Measurements from ENCODE around the gene PKNOX2.

The PKNOX2 gene

DNA sequence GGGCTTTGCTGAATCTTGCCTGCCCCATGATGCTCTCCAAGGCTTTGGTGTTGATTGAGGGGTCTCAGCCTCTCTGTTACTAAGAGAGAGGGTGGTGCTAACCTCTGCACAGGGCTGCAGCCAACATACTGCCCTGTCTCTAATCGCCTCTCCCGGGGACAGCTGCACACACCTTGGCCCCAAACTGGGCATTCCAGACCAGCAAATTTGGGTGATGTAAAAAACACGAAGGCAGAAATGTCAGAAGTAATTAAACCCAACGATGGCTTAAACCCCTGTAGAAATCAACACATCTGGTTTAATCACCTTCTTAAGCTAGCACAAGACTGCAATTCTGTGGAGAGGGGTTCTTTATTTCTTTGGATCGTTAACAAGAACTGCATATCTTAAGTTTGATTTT, 215.0 kb downstream of the PKNOX2 start:
- H3K4me3 Mint-ChIP-seq, result no peak overlapping the region
- no peaks in the 10 kb centered on the region for H3K9me3 Mint-ChIP-seq
- peaks cover 35% of the 10 kb centered on the region for H3K27me3 Mint-ChIP-seq
- no peaks in the 10 kb centered on the region for H3K4me1 Mint-ChIP-seq (ENCODE audit: low read depth)
- H3K36me3 Mint-ChIP-seq (ENCODE audit: low read depth), result no peaks in the 10 kb centered on the region
- H3K27ac Mint-ChIP-seq, result no peak overlapping the region
- intact Hi-C loops (cut with micrococcal nuclease), result no loop called here

DNA sequence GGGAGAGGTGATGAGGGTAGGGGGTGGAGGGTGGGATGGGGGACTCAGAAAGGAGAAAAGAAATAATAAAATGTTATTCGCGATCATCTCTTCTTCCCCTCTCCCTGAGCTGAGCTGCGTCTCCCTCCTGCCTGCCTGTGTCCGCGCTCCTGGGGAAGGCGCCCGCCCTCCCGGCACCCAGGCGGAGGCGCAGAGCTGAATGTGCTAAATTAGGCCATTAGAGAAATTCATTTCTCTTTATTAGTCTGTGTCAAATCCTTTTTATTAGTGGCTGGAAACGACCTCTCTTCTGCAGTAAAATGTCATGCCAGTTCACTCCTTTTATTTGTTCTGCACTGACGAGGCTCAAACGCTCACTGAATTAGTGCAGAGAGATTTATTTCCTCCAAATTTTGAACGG, 215.4 kb downstream of the PKNOX2 start:
- no peaks in the 10 kb centered on the region for H3K4me1 Mint-ChIP-seq (ENCODE audit: low read depth)
- no peaks in the 10 kb centered on the region for H3K9me3 Mint-ChIP-seq
- intact Hi-C loops (cut with micrococcal nuclease), result no loop called here
- H3K36me3 Mint-ChIP-seq (ENCODE audit: low read depth), result no peaks in the 10 kb centered on the region
- no peak overlapping the region for H3K4me3 Mint-ChIP-seq
- H3K27ac Mint-ChIP-seq, result no peak overlapping the region
- H3K27me3 Mint-ChIP-seq, result peaks cover 35% of the 10 kb centered on the region

DNA sequence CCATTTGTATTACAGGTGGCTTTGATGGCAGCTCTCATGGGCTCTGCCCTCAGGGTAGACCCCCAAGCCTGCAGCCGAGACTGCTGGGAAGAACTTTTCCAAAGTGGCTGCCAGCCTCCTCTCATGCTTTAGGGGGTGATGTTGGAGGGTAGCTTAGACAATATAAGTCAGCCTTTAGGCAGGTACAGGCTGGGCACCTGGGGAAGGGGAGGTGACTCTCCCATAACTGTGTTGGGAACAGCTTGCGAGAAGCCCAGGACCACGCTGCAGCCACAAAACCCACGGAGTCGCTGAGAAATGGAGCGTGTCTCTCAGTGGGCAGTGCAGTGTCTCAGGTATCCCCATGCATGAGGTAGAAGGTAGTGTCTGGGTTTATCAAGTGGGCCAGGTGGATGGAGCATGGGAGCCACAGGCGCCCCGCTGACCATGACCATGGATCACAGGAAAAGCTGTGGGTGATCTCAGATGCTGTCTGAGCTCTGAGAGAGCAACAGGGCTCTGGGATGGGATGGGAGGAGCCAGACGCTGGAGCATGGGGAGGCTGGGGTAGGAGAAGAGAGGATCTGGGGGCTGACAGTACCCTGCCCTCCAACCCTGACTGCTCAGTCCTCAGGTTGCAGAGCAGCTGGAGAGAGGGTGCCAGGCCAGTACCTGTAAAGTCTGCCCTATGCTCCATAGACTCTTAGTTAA, 216.3 kb downstream of the PKNOX2 start:
- Mint-ChIP-seq H3K27ac (no peak overlapping the region), H3K36me3 (ENCODE audit: low read depth) (no peaks in the 10 kb centered on the region), H3K27me3 (peaks cover 32% of the 10 kb centered on the region), H3K4me3 (no peak overlapping the region), H3K4me1 (ENCODE audit: low read depth) (no peaks in the 10 kb centered on the region), H3K9me3 (no peaks in the 10 kb centered on the region)
- intact Hi-C loops (cut with micrococcal nuclease), result no loop called here

DNA sequence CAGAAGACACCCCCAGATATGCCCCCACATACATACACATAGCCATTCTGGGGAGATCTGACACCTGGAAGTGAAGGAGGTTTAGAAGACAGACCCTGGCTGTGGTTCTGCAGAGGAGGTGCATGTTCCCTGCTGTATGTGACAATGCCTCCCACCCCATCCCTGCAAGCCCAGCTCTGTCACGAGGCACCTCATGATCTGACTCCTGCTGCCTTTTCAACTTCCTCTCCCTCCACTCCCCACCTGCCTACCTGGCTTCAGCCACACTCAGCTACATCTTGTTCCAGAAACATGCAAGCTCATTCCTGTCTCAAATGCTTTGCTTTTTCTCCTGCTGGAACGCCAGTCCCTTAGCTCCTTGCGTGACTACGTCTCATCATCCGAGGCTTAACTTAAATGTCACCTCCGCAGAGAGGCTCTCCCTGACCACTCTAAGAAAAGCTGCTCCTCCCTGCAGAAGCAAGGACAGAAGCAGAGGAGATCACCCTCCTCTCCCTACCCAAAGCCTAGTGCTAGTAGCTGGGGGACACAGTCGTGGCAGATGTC, 217.0 kb downstream of the PKNOX2 start:
- peaks cover 27% of the 10 kb centered on the region for H3K27me3 Mint-ChIP-seq
- H3K4me3 Mint-ChIP-seq, result no peak overlapping the region
- H3K4me1 Mint-ChIP-seq (ENCODE audit: low read depth), result no peaks in the 10 kb centered on the region
- intact Hi-C loops (cut with micrococcal nuclease), result no loop called here
- H3K27ac Mint-ChIP-seq, result no peak overlapping the region
- no peaks in the 10 kb centered on the region for H3K9me3 Mint-ChIP-seq
- no peaks in the 10 kb centered on the region for H3K36me3 Mint-ChIP-seq (ENCODE audit: low read depth)

DNA sequence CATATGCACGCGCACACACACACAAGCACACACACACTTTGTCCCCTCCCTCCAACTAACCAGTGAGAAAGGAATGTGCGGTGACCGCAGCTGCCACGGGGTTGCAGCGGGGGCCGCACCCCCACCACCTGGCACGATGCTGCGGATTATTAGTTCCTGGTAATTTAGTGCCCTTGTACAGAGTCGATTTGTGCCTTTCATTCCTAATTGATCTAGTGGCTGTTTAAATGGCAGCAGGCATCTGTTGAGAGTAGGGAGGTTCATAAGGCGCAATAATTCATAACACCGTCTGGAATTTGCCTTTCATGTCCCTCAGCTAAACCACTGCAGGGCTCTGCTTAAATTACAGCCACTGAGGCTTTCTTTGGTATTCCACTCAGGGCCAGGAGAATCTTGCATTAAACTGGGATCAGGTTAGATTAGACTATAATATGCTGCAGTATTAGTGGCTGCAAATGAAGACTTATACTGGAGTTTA, 217.8 kb downstream of the PKNOX2 start:
- Mint-ChIP-seq H3K4me3 (no peak overlapping the region), H3K9me3 (no peaks in the 10 kb centered on the region), H3K27ac (no peak overlapping the region), H3K4me1 (ENCODE audit: low read depth) (no peaks in the 10 kb centered on the region), H3K27me3 (peaks cover 24% of the 10 kb centered on the region), H3K36me3 (ENCODE audit: low read depth) (no peaks in the 10 kb centered on the region)
- intact Hi-C loops (cut with micrococcal nuclease), result no loop called here

DNA sequence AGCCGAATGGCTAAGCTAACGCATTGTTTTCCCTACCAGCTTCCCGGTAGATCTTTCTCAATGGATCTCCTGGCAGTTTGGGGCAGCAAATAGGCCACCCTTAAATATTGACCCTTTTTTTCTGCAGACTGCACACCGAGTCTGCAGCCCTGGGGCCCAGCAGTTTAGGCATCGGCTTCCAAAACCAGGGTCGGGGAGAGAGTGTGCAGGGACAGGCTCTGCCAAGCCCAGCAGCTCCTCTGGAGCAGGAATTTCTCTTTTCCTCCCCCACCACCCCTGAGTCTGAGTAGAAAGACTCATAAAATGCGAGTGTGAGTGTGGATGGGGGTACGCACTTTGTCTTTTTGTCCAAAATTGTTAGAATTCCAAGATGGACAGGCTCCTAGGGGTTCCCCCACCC, 218.3 kb downstream of the PKNOX2 start:
- intact Hi-C loops (cut with micrococcal nuclease), result no loop called here
- no peak overlapping the region for H3K4me3 Mint-ChIP-seq

DNA sequence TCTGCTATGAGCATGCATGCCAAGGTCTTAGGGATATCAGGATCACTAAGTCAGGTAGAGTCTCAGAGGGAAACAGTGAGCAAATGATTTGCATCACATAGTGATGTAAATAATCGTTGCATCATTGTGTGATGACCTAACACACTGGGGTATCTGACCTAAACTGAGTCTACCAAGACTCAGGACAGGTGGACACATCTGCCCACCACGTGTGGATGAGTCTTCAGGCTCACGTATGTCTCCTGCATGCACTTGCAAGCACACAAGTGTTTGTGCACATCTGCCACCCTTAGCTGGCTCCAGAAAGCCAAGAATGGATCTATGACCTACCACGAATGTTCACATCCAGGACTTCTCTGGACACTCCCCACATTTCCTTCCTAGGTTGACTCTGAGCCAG, 220.3 kb downstream of the PKNOX2 start:
- intact Hi-C loops (cut with micrococcal nuclease), result no loop called here
- no peak overlapping the region for H3K4me3 Mint-ChIP-seq

More for the DNA sequence above, 218.3 kb downstream of the PKNOX2 start:
- Mint-ChIP-seq H3K9me3 (no peaks in the 10 kb centered on the region), H3K27me3 (peaks cover 24% of the 10 kb centered on the region), H3K4me1 (ENCODE audit: low read depth) (no peaks in the 10 kb centered on the region), H3K27ac (no peak overlapping the region), H3K36me3 (ENCODE audit: low read depth) (no peaks in the 10 kb centered on the region)

DNA sequence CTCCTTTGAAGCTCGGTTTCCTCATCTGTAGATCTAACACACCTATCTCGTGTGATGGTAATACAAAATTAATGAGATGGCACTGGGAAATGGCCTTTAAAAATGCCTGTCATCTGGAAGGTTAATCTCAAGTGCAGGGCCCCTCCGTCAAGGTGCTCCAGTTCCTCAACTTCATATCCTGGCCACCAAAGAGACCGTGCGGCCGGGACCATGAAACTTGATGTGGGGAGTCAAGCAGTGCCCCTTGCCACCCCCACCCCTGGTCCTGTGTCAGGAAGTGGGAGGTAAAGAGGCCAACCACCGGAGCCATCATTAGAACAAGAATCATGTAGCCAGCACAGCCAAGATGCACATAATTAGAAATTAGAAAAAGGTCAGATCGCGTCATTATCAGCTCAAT, 223.3 kb downstream of the PKNOX2 start:
- no peak overlapping the region for H3K27ac Mint-ChIP-seq
- intact Hi-C loops (cut with micrococcal nuclease), result no loop called here
- no peaks in the 10 kb centered on the region for H3K9me3 Mint-ChIP-seq
- H3K4me1 Mint-ChIP-seq (ENCODE audit: low read depth), result no peaks in the 10 kb centered on the region
- no peaks in the 10 kb centered on the region for H3K36me3 Mint-ChIP-seq (ENCODE audit: low read depth)
- no peak overlapping the region for H3K4me3 Mint-ChIP-seq
- peaks cover 11% of the 10 kb centered on the region for H3K27me3 Mint-ChIP-seq

More for the DNA sequence above, 220.3 kb downstream of the PKNOX2 start:
- Mint-ChIP-seq H3K9me3 (no peaks in the 10 kb centered on the region), H3K4me1 (ENCODE audit: low read depth) (no peaks in the 10 kb centered on the region), H3K36me3 (ENCODE audit: low read depth) (no peaks in the 10 kb centered on the region), H3K27ac (no peak overlapping the region), H3K27me3 (peaks cover 19% of the 10 kb centered on the region)

DNA sequence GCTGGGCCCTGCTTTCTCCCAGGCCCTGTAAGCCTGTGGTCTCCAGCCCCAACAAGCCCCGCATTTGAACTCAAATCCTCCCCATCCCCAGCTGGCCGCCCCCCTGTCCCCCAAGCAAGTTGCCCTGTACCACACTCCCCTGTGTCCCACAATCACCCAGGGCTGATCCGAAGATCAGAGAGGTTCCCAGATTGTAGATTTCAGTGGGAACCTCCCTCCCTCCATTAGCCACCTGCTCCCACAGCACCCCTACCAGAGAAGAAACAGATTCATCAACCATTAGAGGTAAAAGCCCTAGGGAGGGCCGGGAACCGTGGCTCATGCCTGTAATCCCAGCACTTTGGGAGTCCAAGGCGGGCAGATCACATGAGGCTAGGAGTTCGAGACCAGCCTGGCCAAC, 224.1 kb downstream of the PKNOX2 start:
- H3K27ac Mint-ChIP-seq, result no peak overlapping the region

DNA sequence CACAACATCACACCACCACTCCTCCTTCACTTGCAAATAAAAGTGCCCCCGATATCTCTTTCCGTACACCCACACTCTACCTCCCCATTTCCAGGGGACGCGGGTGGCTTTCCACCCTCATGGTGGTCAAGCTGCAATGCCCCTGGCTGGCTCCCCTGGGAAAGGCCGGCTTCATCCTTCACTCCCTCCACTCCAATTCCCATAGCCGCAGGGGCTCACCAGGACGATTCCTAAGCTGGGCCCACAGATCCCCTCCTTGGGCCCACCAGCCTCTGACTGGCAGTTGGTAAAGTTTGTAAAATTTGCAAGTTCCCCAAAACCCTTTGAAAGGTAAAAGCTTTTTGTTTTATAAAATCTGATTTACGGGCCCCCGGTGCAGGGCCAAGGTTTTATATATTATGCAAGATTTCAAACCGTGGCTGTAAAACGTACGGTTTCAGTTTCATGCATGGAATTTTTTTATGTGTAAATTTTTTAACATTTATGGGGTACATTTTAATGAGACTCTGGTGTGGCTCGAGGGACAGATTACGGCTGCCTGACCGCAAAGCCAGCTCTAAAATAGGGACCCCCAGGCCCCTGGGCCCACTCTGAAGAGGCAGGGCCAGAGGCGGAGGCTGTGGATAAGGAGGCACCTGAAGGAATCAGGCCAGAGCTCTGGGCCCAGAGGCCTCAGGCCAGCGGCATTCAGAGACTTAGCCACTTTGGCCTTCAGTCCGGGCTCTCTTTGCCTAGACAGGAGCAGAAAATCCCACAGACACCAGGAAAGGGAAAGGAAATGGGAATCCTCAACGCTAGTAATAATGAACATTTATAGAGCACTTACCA, 225.0 kb downstream of the PKNOX2 start:
- intact Hi-C loops (cut with micrococcal nuclease), result no loop called here

More for the DNA sequence above, 224.1 kb downstream of the PKNOX2 start:
- Mint-ChIP-seq H3K27me3 (peaks cover 11% of the 10 kb centered on the region), H3K9me3 (no peaks in the 10 kb centered on the region), H3K4me1 (ENCODE audit: low read depth) (no peaks in the 10 kb centered on the region), H3K36me3 (ENCODE audit: low read depth) (no peaks in the 10 kb centered on the region), H3K4me3 (no peak overlapping the region)
- intact Hi-C loops (cut with micrococcal nuclease), result no loop called here

DNA sequence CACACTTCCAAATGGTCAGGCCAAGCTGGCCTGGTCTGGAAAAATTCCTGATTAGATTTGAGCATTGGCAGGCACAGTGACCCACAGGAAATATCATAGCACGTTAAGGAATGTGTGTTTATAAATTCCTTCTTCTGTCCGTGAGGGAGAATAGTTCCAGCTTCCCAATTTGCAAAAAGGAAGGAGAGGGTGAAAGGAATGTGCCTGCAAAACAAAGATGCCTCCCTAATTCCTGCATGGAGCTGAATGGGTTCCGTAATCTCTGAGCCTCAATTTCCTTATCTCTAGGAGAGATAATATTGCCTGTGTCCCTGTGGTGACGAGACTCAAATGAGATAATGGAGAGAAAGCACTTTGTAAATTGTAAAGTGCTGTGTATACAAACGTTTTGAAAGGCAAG, 226.4 kb downstream of the PKNOX2 start:
- Mint-ChIP-seq H3K36me3 (ENCODE audit: low read depth) (no peaks in the 10 kb centered on the region), H3K27ac (no peak overlapping the region), H3K4me1 (ENCODE audit: low read depth) (no peaks in the 10 kb centered on the region), H3K27me3 (peaks cover 5% of the 10 kb centered on the region), H3K4me3 (no peak overlapping the region), H3K9me3 (no peaks in the 10 kb centered on the region)
- intact Hi-C loops (cut with micrococcal nuclease), result no loop called here

More for the DNA sequence above, 225.0 kb downstream of the PKNOX2 start:
- no peaks in the 10 kb centered on the region for H3K36me3 Mint-ChIP-seq (ENCODE audit: low read depth)
- H3K27ac Mint-ChIP-seq, result no peak overlapping the region
- peaks cover 6% of the 10 kb centered on the region for H3K27me3 Mint-ChIP-seq
- no peaks in the 10 kb centered on the region for H3K9me3 Mint-ChIP-seq
- no peaks in the 10 kb centered on the region for H3K4me1 Mint-ChIP-seq (ENCODE audit: low read depth)
- H3K4me3 Mint-ChIP-seq, result no peak overlapping the region

DNA sequence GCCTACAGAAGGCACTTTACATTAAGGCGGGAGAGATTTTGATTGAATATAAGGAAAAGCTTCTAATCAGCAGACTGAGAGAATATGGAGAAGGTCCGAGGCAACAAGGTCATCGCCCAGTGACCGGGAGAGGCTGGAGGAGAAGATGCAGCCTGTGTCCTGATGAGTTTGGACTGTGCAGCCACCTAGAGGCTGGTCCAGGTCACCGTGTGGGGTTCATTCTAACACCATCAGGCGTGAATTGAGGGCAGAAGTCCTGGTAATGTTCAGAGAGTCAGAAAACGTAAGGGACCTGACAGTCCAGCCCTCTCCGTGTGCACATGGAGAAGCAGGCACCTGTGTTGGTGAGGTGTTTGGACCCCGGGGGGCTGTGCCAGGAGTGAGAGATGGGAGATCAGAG, 228.8 kb downstream of the PKNOX2 start:
- intact Hi-C loops (cut with micrococcal nuclease), result no loop called here
- Mint-ChIP-seq H3K27me3 (peaks cover 6% of the 10 kb centered on the region), H3K9me3 (no peaks in the 10 kb centered on the region), H3K4me1 (ENCODE audit: low read depth) (no peaks in the 10 kb centered on the region), H3K4me3 (no peak overlapping the region), H3K36me3 (ENCODE audit: low read depth) (no peaks in the 10 kb centered on the region), H3K27ac (no peak overlapping the region)

DNA sequence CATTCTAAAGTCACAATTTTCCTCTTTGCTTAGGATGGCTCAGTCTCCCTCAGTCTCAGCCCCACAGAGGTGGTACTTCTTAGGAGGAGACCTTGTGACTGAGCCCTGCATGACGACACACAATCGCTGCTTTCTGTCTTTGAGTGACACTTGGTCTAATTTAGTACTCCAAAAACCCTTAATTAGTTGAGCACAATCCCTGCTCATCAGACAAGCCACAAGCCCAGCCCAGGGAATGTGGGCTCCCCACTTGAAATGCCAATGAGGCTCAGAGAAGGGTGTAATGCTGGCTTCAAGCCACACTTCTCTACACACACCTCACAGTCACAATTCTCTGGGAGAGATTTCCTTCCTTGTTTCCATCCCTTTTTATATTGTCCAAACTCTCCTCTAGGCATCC, 229.7 kb downstream of the PKNOX2 start:
- Mint-ChIP-seq H3K4me3 (no peak overlapping the region), H3K36me3 (ENCODE audit: low read depth) (no peaks in the 10 kb centered on the region), H3K4me1 (ENCODE audit: low read depth) (no peaks in the 10 kb centered on the region), H3K9me3 (no peaks in the 10 kb centered on the region), H3K27me3 (peaks cover 9% of the 10 kb centered on the region), H3K27ac (no peak overlapping the region)
- intact Hi-C loops (cut with micrococcal nuclease), result no loop called here

DNA sequence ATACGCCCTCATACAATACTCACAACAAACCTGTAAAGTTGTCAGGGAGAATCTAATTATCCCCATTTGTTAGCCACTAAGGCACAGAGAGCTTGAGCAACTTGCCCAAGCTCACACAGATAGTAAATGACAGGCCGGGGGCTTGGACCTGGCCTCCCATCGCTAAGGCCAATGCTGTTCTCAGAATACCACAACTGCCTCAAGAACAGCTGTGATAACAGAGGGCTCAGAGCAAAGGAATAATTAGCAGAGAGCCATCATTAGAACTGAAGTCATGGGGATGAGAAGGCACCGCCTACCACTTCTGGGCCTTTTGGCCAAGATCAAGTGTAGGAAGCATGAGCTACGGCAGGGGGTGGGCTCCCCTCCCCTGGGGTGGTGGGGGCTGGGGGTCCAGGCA, 232.9 kb downstream of the PKNOX2 start:
- H3K36me3 Mint-ChIP-seq (ENCODE audit: low read depth), result no peaks in the 10 kb centered on the region
- no peaks in the 10 kb centered on the region for H3K9me3 Mint-ChIP-seq
- no peak overlapping the region for H3K4me3 Mint-ChIP-seq
- no peaks in the 10 kb centered on the region for H3K4me1 Mint-ChIP-seq (ENCODE audit: low read depth)
- intact Hi-C loops (cut with micrococcal nuclease), result no loop called here
- H3K27me3 Mint-ChIP-seq, result peaks cover 14% of the 10 kb centered on the region
- H3K27ac Mint-ChIP-seq, result no peak overlapping the region

Measured in dendritic cell treated with granulocyte-macrophage colony-stimulating factor and Interleukin-4, amounts not matched to agents 40 ng/mL and 50 ng/mL, for 4 days (primary cell).